ENCODE measurements around the gene SPAG6.

Gene SPAG6

DNA sequence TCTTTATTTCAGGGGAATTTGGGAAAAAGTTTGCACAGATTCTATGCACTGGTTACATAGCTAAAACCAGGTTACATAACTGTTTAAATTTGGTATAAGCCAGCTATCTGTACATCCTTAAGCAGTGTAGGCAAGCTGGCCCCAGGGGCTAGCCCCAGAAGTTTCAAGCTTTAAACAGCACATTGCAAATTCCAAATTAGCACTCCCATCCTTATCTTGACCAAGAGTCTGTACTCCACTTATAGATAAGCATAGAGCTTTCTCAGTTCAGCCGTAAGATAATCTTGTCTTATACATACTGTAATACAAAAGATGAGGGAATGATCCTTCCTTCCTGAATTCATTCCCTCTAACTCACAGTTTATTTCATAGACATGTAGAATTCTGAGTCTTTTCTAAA is 109.3 kb downstream of the SPAG6 start:
- no peak for TF ChIP-seq YY1 (IDR thresholded peaks at IDR 0.05; ENCODE audit: insufficient read depth, insufficient read length)
- no peak for TF ChIP-seq SUZ12 (IDR thresholded peaks at IDR 0.05; ENCODE audit: extremely low read depth, insufficient read depth, insufficient read length)
- TF ChIP-seq ZNF274 (IDR thresholded peaks at IDR 0.05; ENCODE audit: low read depth, low read length), result no peak
- Histone ChIP-seq H3K4me1 (ENCODE audit: insufficient read depth, insufficient read length) (no peaks in the 10 kb centered on the region), H3K9ac (ENCODE audit: insufficient read length, low read depth) (no peak overlapping the region), H3K27me3 (ENCODE audit: insufficient read depth, insufficient read length) (no peaks in the 10 kb centered on the region), H3K36me3 (ENCODE audit: insufficient read depth, insufficient read length, low read length) (no peaks in the 10 kb centered on the region), H3K9me3 (ENCODE audit: insufficient read depth, low read length) (no peaks in the 10 kb centered on the region), H3K4me3 (ENCODE audit: insufficient read length, low read depth) (no peak overlapping the region)
- no peak for DNase-seq (ENCODE audit: low read depth, low spot score)

GRCh38 chr10:22455068-22455857 is 110.0 kb downstream of the SPAG6 start:
- Histone ChIP-seq H3K36me3 (ENCODE audit: insufficient read depth, insufficient read length, low read length) (no peaks in the 10 kb centered on the region), H3K9me3 (ENCODE audit: insufficient read depth, low read length) (no peaks in the 10 kb centered on the region), H3K4me3 (ENCODE audit: insufficient read length, low read depth) (no peak overlapping the region), H3K4me1 (ENCODE audit: insufficient read depth, insufficient read length) (no peaks in the 10 kb centered on the region), H3K27me3 (ENCODE audit: insufficient read depth, insufficient read length) (no peaks in the 10 kb centered on the region), H3K9ac (ENCODE audit: insufficient read length, low read depth) (no peak overlapping the region)
- DNase-seq (ENCODE audit: low read depth, low spot score), result no peak
- no peak for TF ChIP-seq YY1 (IDR thresholded peaks at IDR 0.05; ENCODE audit: insufficient read depth, insufficient read length)
- no peak for TF ChIP-seq ZNF274 (IDR thresholded peaks at IDR 0.05; ENCODE audit: low read depth, low read length)
- TF ChIP-seq SUZ12 (IDR thresholded peaks at IDR 0.05; ENCODE audit: extremely low read depth, insufficient read depth, insufficient read length), result no peak

GRCh38 chr10:22456486-22456885 is 111.2 kb downstream of the SPAG6 start:
- DNase-seq (ENCODE audit: low read depth, low spot score), result no peak
- Histone ChIP-seq H3K9me3 (ENCODE audit: insufficient read depth, low read length) (no peaks in the 10 kb centered on the region), H3K36me3 (ENCODE audit: insufficient read depth, insufficient read length, low read length) (no peaks in the 10 kb centered on the region), H3K9ac (ENCODE audit: insufficient read length, low read depth) (no peak overlapping the region), H3K27me3 (ENCODE audit: insufficient read depth, insufficient read length) (no peaks in the 10 kb centered on the region), H3K4me1 (ENCODE audit: insufficient read depth, insufficient read length) (no peaks in the 10 kb centered on the region), H3K4me3 (ENCODE audit: insufficient read length, low read depth) (no peak overlapping the region)
- TF ChIP-seq ZNF274 (IDR thresholded peaks at IDR 0.05; ENCODE audit: low read depth, low read length), result no peak
- TF ChIP-seq YY1 (IDR thresholded peaks at IDR 0.05; ENCODE audit: insufficient read depth, insufficient read length), result no peak
- TF ChIP-seq SUZ12 (IDR thresholded peaks at IDR 0.05; ENCODE audit: extremely low read depth, insufficient read depth, insufficient read length), result no peak

DNA sequence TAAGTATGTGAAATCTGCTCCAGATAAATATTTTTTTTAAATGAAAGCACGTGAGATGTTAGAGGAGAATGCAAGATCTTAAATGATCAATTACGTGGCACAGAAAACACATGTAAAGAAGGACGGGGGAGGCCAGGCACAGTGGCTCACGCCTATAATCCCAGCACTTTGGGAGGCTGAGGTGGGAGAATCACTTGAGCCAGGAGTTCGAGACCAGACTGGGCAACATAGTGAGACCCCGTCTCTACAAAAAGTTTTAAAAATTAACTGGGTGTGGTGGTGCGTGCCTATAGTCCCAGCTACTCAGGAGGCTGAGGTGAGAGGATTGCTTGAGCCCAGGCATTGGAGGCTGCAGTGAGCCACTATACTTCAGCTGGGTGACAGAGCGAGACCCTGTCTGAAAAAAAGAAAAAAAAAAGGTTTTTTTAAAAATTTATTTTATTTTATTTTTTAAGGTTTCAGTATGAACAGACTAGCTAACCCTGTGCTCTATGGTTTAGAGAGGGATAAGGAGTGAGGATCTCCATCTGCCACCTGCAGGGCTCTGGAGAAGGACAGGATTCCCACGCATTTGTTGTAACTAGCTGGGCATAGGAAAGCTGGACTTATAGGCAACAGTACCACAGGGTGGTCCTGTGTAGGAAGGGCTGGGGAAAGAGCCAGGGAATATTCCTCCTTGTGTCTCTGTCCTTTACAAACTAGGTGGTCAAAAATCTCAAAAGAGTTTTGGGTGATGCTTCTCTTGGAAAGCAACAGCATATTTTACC is 113.2 kb downstream of the SPAG6 start:
- TF ChIP-seq YY1 (IDR thresholded peaks at IDR 0.05; ENCODE audit: insufficient read depth, insufficient read length) (no peak), SUZ12 (IDR thresholded peaks at IDR 0.05; ENCODE audit: extremely low read depth, insufficient read depth, insufficient read length) (no peak), ZNF274 (IDR thresholded peaks at IDR 0.05; ENCODE audit: low read depth, low read length) (no peak)

DNA sequence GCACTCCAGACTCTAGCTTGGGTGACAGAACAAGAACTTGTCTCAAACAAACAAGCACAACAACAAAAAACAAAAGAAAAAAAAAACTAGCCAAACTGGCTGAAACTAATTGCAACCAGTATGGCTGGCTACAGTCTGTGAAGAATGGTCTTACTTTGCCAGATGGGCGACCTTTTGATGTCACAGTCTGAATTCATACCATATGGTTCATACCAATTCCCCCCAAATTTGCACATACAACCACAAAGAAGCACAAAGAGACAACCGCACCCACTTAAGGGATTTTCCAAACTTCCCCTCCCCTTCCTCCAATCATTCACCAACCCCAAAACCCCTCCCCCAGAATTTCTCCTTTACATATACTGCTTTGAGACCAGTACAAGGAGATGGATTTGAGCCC is 114.2 kb downstream of the SPAG6 start:
- Histone ChIP-seq H3K9ac (ENCODE audit: insufficient read length, low read depth) (no peak overlapping the region), H3K4me1 (ENCODE audit: insufficient read depth, insufficient read length) (no peaks in the 10 kb centered on the region), H3K27me3 (ENCODE audit: insufficient read depth, insufficient read length) (no peaks in the 10 kb centered on the region), H3K36me3 (ENCODE audit: insufficient read depth, insufficient read length, low read length) (no peaks in the 10 kb centered on the region), H3K9me3 (ENCODE audit: insufficient read depth, low read length) (no peaks in the 10 kb centered on the region), H3K4me3 (ENCODE audit: insufficient read length, low read depth) (no peak overlapping the region)
- DNase-seq (ENCODE audit: low read depth, low spot score), result no peak
- TF ChIP-seq YY1 (IDR thresholded peaks at IDR 0.05; ENCODE audit: insufficient read depth, insufficient read length) (no peak), SUZ12 (IDR thresholded peaks at IDR 0.05; ENCODE audit: extremely low read depth, insufficient read depth, insufficient read length) (no peak), ZNF274 (IDR thresholded peaks at IDR 0.05; ENCODE audit: low read depth, low read length) (no peak)

More for the DNA sequence above, 113.2 kb downstream of the SPAG6 start:
- H3K27me3 ChIP-seq (ENCODE audit: insufficient read depth, insufficient read length), result no peaks in the 10 kb centered on the region
- DNase-seq (ENCODE audit: low read depth, low spot score), result no peak
- no peaks in the 10 kb centered on the region for H3K9me3 ChIP-seq (ENCODE audit: insufficient read depth, low read length)
- H3K4me3 ChIP-seq (ENCODE audit: insufficient read length, low read depth), result no peak overlapping the region
- H3K4me1 ChIP-seq (ENCODE audit: insufficient read depth, insufficient read length), result no peaks in the 10 kb centered on the region
- H3K36me3 ChIP-seq (ENCODE audit: insufficient read depth, insufficient read length, low read length), result no peaks in the 10 kb centered on the region
- H3K9ac ChIP-seq (ENCODE audit: insufficient read length, low read depth), result no peak overlapping the region

- no peaks in the 10 kb centered on the region for H3K36me3 ChIP-seq (ENCODE audit: insufficient read depth, insufficient read length, low read length)
- no peak overlapping the region for H3K9ac ChIP-seq (ENCODE audit: insufficient read length, low read depth)
- H3K4me1 ChIP-seq (ENCODE audit: insufficient read depth, insufficient read length), result no peaks in the 10 kb centered on the region
- H3K4me3 ChIP-seq (ENCODE audit: insufficient read length, low read depth), result no peak overlapping the region
- no peak for DNase-seq (ENCODE audit: low read depth, low spot score)
- TF ChIP-seq YY1 (IDR thresholded peaks at IDR 0.05; ENCODE audit: insufficient read depth, insufficient read length) (no peak), SUZ12 (IDR thresholded peaks at IDR 0.05; ENCODE audit: extremely low read depth, insufficient read depth, insufficient read length) (no peak), ZNF274 (IDR thresholded peaks at IDR 0.05; ENCODE audit: low read depth, low read length) (no peak)
- H3K9me3 ChIP-seq (ENCODE audit: insufficient read depth, low read length), result no peaks in the 10 kb centered on the region
- no peaks in the 10 kb centered on the region for H3K27me3 ChIP-seq (ENCODE audit: insufficient read depth, insufficient read length)
Observed at GRCh38 chr10:22460101-22460500, 114.8 kb downstream of the SPAG6 start.
